ENCODE data around the gene SLC22A1.
"Not testable (repeated sequence)": the region's sequence is repeated elsewhere in the genome, so short reads cannot be mapped to it uniquely, and the experiment has no call there.

The SLC22A1 gene

DNA sequence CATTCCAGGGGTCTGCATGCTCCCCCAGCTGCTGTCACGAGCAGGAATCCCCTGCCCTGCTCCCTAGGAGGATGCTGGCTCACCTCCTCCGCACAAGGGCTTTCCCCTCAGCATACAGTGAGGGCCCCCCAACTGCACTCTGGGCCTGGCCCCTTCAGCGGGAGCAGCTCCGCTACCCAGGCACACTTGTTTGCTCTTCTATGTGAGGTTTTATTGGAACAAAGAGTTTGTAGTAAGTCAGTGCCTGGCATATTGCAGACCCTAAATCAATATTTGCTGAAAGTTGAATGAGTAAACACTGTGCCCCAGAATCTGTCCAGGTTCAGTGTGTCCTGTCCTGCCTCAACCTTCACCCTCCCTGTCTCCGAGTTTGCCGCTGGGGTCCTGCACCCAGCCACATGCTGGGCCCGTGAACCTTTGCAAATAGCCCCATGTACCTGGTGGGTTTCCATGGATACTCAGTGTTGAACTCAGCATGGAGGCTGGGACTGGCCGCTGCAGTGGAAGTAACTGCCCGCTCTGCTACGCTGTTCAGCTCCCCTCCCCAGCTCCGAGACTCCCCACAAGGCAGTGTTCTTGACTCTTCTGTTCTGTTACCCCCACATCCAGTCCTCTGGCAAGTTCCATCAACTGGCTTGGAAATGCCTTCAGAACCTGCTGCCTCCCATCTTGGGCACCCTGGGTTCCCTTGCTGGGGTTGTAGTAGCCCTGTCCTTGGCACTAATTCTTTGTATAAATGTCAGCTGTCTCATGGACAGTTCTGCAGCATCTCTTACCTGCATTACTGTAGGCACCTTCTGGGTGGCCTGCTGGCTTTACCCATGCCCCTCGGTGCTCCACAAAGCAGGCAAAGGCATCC, 15.7 kb downstream of the SLC22A1 start:
- in situ Hi-C loops (cut with HindIII; ENCODE audit: low sequenced_read_pairs), result no loop called here

DNA sequence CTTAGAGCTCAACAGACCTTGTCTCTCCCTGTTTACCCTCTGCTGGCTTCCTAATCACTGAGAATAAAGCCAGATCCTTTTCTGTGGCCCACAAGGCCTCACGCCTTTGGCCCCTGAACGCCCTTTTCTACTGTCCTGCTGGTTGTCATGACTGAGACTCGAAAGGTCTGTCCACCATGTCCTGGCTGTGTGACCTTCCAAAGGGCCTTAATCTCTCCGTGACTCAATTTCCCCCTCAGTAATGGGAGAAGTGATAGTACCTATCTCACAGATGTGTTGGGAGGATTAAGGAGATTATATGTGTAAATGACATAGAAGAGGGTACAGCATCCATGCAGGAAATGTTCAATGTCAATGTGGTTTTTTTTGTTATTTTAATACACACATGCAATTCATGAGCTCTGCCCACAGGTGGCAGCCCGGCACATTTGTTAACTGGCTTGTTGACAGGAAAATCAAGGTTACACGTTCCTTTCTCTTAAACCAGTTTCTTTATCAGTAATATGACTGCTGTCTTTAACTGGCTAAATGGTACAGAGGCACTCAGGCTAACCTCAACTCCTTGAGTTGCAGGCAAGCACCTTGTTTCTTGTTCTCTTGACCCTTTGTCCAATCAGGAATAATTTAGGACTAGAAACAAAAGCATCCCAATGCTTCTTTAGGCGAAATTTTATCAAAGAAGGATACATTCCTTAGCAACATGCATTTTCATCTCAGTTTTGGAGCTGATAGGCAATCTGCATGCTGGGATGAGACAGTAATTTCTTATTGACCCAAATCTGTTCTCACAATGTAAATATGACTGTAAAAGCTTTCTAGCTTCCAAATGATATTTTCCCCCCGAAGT, 16.6 kb downstream of the SLC22A1 start:
- in situ Hi-C loops (cut with HindIII; ENCODE audit: low sequenced_read_pairs), result no loop called here

DNA sequence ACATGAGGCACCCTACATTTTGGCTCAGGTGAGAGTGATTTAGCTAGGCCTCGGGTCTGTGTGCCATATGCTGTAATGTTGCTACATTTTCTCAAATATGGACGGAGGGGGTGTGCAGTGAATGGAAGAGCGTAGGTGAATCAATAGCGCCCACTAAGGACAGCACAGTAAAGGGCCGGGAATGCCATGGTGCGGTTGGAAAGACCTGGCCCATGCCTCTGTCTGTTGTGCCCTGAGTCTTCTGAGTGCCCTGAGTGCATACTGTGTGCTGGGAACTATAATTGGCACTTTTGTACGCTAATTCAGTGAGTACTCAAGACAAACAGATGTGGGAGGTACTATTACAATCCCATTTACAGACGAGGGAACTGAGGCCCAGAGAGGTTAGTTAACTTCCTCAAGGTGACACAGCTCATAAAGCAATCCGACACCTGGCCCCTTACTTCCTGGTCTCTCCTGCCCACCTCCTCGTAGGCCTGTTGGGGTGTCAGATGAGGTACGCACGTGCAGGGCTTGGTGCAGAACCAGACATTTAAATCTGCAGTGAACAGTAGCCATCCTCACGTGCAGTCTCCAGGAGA, 17.3 kb downstream of the SLC22A1 start:
- in situ Hi-C loops (cut with HindIII; ENCODE audit: low sequenced_read_pairs), result no loop called here

DNA sequence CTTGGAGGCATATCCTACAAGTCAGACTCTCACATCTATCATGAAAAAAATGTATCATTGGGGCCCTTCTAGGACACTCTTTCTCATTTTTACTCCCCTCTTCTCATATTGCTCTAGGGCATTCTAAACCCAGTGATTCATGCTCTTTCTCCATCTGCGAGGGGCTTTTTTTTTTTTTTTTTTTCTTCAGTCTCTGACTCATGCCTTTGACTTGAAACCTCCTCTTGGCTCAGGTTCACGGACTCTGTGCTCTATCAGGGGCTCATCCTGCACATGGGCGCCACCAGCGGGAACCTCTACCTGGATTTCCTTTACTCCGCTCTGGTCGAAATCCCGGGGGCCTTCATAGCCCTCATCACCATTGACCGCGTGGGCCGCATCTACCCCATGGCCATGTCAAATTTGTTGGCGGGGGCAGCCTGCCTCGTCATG, 17.8 kb downstream of the SLC22A1 start:
- in situ Hi-C loops (cut with HindIII; ENCODE audit: low sequenced_read_pairs), result no loop called here

DNA sequence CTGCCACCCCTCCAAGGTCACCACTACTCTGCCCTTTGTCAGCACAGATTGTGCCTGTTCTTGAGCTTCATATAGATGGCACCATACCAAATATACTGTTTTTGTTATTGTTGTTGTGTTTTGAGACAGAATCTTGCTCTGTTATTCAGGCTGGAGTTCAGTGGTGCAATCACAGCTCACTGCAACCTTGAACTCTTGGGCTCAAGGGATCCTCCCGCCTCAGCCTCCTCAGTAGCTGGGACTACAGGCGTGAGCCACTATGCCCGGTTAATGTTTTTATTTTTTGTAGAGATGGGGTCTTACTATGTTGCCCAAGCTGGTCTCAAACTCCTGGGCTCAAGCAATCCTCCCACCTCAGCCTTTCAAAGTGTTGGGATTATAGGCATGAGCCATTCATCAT, 18.9 kb downstream of the SLC22A1 start:
- in situ Hi-C loops (cut with HindIII; ENCODE audit: low sequenced_read_pairs), result not testable (repeated sequence)

DNA sequence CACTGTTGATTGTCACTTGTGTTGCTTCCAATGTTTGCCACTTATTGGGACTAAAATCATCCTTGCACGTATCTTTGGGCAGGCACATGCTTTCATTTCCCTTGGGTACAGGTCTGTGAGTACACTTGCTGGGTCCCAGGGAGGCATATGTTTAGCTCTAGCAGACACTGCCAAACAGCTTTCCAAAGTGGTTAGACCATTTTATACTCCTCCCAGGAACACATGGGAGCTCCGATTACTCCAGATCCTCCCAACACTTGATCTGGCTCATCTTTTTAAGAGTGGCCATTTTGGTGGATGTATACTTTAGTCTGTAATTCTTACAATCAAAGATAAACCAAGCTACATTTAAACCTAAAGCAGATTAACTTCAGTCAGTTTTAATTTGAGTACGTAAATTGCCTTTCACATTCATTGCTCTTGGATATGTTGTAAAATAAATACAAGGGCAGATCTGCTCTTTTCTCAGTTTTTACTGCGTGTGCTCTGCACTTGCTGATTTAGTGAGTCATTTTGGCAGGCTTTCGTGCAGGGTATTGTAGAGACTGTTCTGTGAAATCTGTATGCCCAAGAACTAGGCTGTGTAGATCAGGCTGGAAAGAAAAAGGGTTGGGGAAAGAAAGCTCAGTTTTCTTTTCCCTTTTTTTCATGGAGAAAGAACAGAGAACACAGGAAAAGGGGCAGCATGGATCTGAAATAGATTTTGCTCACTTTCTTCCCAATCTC, 19.5 kb downstream of the SLC22A1 start:
- in situ Hi-C loops (cut with HindIII; ENCODE audit: low sequenced_read_pairs), result no loop called here

DNA sequence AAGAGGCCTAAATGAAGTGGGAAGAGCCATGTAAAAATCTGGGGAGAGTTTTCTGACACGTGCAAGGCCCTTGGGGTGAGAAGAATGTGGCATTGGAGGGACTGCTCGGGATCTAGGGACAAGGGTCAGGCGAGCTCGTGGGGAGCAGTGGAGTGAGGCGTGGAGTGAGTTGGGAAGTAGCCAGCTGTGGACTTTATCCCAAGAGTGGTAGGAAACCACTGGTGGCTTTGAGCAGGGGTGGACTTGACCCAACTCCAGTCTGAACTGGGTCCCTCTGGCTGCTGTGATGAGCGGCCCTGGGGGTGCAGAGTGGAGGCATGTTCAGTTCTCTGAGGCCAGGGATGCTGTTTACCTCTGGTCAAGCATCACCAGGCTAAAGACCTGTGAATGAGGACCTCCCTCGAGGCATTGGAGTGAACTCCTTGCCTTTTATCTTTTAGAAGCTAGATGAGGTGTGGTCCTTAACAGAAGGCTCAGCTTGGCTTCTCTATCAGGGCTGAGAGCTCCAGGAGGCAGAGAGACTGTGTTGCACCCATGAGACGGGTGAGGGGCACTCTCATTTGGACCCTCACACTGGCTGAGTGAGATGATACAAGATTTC, 20.6 kb downstream of the SLC22A1 start:
- in situ Hi-C loops (cut with HindIII; ENCODE audit: low sequenced_read_pairs), result no loop called here

DNA sequence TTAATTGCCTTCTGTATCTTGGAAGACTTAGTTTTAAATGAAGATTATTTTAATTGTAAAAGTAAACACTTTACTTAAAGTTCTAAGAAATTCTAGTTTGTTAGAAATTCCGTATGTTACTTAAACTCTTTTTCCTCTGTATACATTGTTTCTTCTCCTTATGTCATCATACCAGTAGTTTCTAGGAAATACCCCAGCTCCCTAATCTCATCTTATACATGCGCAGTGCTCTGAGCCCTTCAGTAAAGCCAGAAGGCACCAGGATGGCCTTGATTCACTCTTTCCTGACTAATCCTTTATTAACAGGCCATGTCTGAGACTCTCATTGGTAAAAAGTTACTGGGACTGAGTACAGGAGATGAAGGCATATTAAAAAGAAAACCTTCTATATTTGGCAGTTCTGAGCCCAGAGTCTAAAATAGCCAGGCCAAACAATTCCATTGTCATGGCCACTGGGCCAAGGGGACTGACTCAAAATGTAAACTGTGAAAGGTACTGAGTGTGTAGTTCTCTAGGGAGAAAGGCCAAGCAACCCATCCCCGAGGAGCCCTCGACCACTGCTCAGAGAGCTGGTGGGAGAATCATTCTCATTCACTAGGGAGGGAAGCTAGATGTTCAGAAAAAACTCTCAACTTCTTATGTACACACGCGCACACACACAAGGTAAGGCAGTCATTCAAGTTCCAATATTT, 25.0 kb downstream of the SLC22A1 start:
- in situ Hi-C loops (cut with HindIII; ENCODE audit: low sequenced_read_pairs), result no loop called here

DNA sequence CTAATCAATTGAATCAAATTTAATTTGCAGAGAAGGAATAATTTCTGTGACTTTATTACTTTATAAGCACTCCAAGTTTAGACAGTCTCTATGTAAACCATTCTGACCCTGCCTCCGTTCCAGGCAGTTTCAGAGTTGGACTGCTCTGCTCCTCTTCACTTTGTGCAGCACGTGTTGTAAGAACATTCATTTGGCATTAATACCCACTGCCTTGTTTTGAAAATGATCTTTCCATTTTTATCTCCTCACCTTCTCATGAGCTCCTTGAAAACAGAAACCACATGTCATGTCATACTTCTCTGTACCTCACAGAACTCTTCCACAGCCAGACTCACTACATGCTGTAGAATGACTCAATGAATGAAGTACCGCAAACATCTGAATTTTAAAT, 25.5 kb downstream of the SLC22A1 start:
- in situ Hi-C loops (cut with HindIII; ENCODE audit: low sequenced_read_pairs), result no loop called here

DNA sequence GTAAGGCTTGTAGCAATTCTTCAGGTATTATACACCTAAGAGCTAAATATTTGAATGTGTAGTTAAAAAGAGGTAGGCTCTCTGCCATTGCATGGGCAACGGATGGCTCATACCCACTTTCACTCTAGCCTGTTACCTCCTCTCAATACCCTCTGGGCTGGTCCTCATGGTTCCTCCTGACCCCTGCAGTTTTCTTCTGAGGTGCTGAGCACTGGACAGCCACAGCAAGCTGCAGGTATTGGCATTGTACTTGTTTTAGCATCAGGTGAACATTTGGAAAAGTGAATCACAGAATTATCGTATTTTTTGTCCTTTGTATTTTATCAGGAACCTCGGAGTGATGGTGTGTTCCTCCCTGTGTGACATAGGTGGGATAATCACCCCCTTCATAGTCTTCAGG, 32.9 kb downstream of the SLC22A1 start:
- in situ Hi-C loops (cut with HindIII; ENCODE audit: low sequenced_read_pairs), result no loop called here

DNA sequence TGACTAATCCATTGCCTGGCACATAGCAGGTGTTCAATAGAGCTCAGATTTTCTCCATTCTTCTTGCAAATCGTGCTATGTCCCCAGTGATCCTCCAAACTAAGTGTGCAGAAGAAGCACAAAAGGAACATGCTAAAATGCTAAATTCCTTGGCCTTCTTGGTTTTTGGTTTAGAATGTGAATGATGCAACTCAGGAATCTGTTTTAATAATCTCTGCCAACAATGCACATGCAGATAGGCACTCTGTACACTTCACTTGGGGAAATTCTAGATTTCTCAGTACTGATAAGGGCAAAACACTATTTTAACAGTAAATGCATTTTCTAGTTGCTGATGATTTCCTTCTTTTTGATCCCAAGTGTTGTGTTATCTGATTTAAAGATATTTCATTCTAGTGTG, 35.2 kb downstream of the SLC22A1 start:
- in situ Hi-C loops (cut with HindIII; ENCODE audit: low sequenced_read_pairs), result no loop called here

DNA sequence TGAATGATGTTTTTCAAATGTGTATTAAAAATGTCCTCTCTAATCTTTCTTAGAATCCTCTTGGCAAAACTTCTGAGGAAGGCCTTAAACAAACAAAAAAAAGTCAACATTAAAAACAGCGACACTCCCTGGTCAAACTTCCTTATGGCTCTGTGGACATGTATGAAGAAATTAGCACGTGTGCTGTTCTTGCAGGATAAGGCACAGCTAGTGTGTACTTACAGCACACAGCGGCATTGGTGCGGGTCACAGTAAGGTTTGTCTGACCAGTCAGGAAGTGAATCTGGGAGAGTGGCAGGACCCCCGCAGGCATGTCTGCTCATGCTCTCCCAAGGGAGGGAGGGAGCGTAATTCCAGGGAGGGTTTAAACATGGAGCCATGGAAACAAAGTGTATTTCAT, 38.8 kb downstream of the SLC22A1 start:
- in situ Hi-C loops (cut with HindIII; ENCODE audit: low sequenced_read_pairs), result no loop called here

DNA sequence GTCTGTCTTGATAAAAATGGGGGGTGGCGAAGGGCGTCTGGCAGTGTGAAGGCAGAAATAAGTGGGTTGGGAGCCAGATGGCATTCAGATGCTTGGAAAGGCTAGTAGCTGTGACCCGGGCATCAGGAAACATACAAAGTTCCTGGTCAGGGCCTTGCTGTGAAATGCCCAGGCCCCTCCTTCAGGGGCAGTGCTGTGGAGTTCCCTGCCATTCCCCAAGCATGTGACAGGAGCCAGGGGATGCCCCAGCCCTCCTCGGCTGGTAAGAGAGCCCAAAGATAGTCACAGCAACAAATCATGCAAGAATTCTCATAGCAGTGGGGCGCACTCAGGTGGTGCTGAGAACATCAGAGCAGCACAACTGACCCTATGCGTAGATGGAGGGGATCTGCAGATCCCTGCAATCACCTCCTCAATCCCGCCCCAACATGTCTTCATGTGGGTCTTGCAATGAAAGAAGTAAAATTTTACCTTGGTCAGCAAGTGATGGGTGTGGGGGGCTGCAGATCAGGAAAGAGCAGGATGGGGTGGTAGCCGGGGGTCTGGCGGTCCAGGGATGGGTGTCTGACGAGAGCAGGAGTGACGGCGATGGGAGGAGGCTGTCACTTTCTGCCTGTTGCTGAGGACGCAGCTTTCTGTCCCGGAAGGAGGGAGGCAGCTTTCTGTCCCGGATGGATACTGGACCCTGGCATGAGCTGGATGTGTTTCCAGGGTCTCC, 39.5 kb downstream of the SLC22A1 start:
- in situ Hi-C loops (cut with HindIII; ENCODE audit: low sequenced_read_pairs), result no loop called here

DNA sequence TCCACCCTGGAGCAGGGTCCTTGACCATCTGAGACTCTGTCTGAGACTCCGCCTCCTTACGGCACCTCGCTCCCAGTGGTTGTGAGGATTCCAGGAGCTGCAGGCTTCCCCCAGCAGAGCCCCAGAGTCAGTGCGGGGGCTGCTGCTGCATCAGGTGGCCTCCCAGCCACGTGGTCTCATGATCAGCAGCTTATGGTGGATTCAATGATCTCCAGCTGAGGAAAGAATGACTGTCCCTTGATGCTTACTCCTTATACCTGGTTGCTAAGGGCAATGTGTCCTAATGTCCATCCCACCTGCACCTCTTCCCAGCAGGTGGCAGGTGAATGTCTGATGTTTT, 40.0 kb downstream of the SLC22A1 start:
- in situ Hi-C loops (cut with HindIII; ENCODE audit: low sequenced_read_pairs), result no loop called here

DNA sequence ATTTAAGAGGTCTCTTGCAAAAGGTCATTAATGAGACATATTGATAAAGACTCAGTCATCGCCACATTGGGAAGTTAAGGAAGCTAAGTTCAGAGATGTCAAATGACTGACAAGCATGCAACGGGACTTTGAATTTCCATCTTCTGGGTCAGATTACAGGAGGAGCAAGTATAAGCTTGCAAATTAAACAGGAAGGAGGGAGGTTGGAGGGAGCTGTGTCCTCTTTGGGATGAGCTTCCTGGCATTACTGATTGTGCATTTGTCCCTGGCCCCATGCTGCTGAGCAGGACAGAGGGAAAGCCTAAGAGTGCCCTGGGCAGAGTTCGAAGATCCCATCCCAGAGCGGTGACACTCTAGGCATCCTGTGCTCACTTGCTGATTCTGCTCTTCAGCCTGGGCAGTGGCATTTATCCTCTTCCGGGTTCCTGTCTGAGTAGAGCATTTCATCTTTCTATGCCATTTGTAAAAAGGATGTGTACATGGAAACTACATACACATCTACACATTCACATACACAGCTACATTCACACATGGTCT, 40.5 kb downstream of the SLC22A1 start:
- in situ Hi-C loops (cut with HindIII; ENCODE audit: low sequenced_read_pairs), result no loop called here

DNA sequence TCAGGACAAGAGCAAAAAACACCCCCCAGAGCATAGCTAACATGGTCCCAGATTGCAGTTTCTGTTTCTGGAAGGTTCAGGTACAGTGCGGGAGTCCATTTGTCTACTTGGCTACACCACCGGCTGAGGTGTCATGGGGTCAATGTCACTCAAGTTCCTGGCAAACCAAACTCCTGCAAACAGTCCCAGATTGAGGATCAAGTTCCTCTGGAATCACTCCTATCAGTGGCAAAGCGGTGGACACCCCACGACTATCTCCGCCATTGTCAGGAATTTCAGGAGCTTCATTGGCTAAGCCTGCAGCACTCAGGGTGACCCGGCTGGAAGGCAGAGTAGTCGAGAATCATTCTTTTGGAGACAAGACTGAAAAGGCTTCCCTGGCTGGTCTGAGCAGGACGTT, 41.8 kb downstream of the SLC22A1 start:
- in situ Hi-C loops (cut with HindIII; ENCODE audit: low sequenced_read_pairs), result no loop called here

DNA sequence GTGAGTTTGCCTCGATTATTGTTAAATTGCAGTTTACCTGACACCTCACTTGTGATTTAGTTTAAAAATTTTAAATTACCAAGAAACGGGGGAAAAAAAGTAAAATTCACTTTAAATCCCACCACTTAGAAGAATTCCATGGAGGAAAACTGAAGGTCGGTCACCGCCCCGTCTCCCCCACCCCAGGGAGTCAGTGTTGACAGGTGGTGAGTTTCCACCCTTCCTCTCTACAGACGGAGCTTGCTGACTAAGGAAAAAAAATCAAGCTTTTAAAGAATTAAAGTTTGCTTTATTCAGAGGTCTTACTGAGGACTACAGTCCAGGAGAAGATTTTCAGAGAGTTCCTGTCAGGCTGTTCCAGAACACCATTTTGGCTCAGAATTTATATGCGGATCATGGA, 42.3 kb downstream of the SLC22A1 start:
- in situ Hi-C loops (cut with HindIII; ENCODE audit: low sequenced_read_pairs), result no loop called here

DNA sequence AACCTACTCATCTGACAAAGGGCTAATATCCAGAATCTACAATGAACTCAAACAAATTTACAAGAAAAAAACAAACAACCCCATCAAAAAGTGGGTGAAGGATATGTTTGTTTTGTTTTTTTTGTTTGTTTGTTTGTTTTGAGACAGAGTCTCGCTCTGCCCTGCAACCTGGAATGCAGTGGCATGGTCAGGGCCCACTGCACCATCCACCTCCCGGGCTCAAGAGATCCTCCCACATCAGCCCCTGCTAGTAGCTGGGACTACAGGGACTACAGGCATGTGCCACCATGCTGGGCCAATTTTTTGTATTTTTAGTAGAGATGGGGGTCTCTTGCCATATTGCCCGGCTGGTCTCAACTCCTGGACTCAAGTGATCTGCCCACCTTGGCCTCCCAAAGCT, 44.3 kb downstream of the SLC22A1 start:
- in situ Hi-C loops (cut with HindIII; ENCODE audit: low sequenced_read_pairs), result not testable (repeated sequence)
